Thyroid gland (tissue), 4 donors: Measurements from ENCODE around the gene ATP5ME. TPM values are rescaled to one million over a fixed set of nuclear protein-coding genes. Genes with fewer than 3 reads are reported as not detected.

ENCODE experiments used
- DNase-seq, 2 donors: peaks; one replicate each; pipeline ENCODE4 v3.0.0-alpha.2; 2019
- H3K27ac ChIP-seq, 3 donors: fragments of 200-600 bp; sonication (generic); 1 replicate in 2 of 3; 2 replicates in 1 of 3; pipeline ENCODE4 v1.5.1; 2016 to 2019; ENCODE audit warnings: mild to moderate bottlenecking in 1 of 3, moderate library complexity in 1 of 3
- H3K27me3 ChIP-seq: fragments of 200-600 bp; sonication (generic); one replicate; pipeline ENCODE4 v1.5.1; 2019
- H3K36me3 ChIP-seq, 2 donors: fragments of 200-600 bp; sonication (generic); one replicate each; pipeline ENCODE4 v1.5.1; 2016 to 2019
- H3K4me1 ChIP-seq, 2 donors: fragments of 200-600 bp; sonication (generic); one replicate each; pipeline ENCODE4 v1.5.1; 2017 to 2019
- H3K4me3 ChIP-seq, 3 donors: fragments of 200-600 bp; sonication (generic); replicated peaks in 1 of 3; 1 replicate in 2 of 3; 2 replicates in 1 of 3; pipeline ENCODE4 v1.5.1; 2016; ENCODE audit warnings: mild to moderate bottlenecking in 1 of 3
- H3K9me3 ChIP-seq: fragments of 200-600 bp; sonication (generic); one replicate; pipeline ENCODE4 v1.5.1; 2017
- POLR2A ChIP-seq, 2 donors: fragments of 450-650 bp; IDR thresholded peaks; one replicate each; pipeline ENCODE4 v1.6.1; 2017; ENCODE audit warnings: antibody characterized with exemption in 2 of 2, mild to moderate bottlenecking in 2 of 2, moderate library complexity in 1 of 2
- WGBS, 2 donors: methylation state at CpG; one replicate each; pipeline ENCODE4 v1.1.5; 2017; 5-methylcytosine and 5-hydroxymethylcytosine counted together
- intact Hi-C: fragments of 100-400 bp; cut with DNase I; formaldehyde crosslinking; loops from one replicate; pipeline ENCODE4 v1.15.1; 2023
- total RNA-seq, 4 donors: library from RNA; depleted of rRNA; stranded (reverse); fragments of >200 nt; gene quantifications; one replicate each; pipeline ENCODE4 v1.2.3, GENCODE V29; 2016
- TF ChIP-seq, protein P1 (sequence below), 6 experiments: fragments of 200-600 bp in 3 of 6; fragments of 450-650 bp in 3 of 6; sonication (generic) in 3 of 6; IDR thresholded peaks; one replicate each; pipeline ENCODE4 v1.5.1; 2016 to 2019; ENCODE audit warnings: antibody characterized with exemption in 6 of 6, mild to moderate bottlenecking in 2 of 6, inconsistent platforms in 1 of 6, moderate library complexity in 1 of 6

Gene ATP5ME
- total RNA-seq, 4 donors from 2014 or later = 82.2 to 144 (median 106) TPM

- 64 to 91% methylated on average over 15 to 22 of the region's 23 CpGs for WGBS, 2 donors
- Histone ChIP-seq H3K36me3 (no peaks in the 10 kb centered on the region), H3K4me3 (no peak overlapping the region), H3K27me3 (no peaks in the 10 kb centered on the region), H3K27ac (no peak overlapping the region), H3K4me1 (peaks cover 10 to 32% of the 10 kb centered on the region in 2 donors), H3K9me3 (no peaks in the 10 kb centered on the region)
- TF ChIP-seq, protein P1, sequence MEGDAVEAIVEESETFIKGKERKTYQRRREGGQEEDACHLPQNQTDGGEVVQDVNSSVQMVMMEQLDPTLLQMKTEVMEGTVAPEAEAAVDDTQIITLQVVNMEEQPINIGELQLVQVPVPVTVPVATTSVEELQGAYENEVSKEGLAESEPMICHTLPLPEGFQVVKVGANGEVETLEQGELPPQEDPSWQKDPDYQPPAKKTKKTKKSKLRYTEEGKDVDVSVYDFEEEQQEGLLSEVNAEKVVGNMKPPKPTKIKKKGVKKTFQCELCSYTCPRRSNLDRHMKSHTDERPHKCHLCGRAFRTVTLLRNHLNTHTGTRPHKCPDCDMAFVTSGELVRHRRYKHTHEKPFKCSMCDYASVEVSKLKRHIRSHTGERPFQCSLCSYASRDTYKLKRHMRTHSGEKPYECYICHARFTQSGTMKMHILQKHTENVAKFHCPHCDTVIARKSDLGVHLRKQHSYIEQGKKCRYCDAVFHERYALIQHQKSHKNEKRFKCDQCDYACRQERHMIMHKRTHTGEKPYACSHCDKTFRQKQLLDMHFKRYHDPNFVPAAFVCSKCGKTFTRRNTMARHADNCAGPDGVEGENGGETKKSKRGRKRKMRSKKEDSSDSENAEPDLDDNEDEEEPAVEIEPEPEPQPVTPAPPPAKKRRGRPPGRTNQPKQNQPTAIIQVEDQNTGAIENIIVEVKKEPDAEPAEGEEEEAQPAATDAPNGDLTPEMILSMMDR (IDR thresholded peaks at IDR 0.05) = no peak
- no peak for TF ChIP-seq POLR2A (IDR thresholded peaks at IDR 0.05)
- DNase-seq = no peak
- intact Hi-C loops = no loop called here
Measured at GRCh38 chr4:682490-683172, 8.6 kb upstream of the ATP5ME start.

DNA sequence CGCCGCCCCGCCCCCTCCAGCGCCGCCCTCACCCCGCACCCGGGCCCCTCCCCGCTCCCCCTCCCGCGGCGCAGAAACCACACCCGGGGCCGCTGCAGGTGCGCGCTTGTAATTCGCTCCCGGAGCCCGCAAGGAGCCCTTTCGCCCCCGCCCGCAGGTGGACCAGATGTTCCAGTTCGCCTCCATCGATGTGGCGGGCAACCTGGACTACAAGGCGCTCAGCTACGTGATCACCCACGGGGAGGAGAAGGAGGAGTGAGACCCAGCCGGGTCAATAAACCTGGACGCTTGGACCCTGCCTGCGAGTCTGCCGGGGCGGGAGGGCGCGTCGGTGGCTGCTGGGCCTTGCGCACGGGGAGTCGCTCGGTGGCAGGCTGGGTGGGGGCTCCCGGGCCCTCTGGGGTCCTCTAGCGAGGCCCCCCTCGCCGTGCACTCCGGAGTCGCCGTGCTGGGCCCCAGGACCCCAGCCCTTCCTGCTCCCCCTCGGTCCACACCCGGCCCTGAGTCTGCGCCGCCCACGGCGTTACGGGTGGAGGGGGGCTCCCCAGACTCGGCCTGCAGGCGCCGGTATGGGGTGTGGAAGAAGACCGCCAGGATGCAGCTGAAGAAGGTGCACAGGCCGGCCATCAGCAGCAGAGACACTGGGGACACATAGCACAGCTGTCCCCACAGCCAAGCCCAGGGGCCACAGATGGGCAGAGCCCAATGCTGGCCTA, 7.8 kb upstream of the ATP5ME start:
- Histone ChIP-seq H3K9me3 (no peaks in the 10 kb centered on the region), H3K4me3 (no peak overlapping the region), H3K36me3 (no peaks in the 10 kb centered on the region), H3K27me3 (no peaks in the 10 kb centered on the region), H3K27ac (no peak overlapping the region), H3K4me1 (peaks cover 10 to 27% of the 10 kb centered on the region in 2 donors)
- WGBS, 2 donors = 78 to 89% methylated on average over 13 to 41 of the region's 58 CpGs
- DNase-seq = no peak
- intact Hi-C loops = no loop called here
- TF ChIP-seq POLR2A (IDR thresholded peaks at IDR 0.05) = no peak
- TF ChIP-seq, protein P1 (IDR thresholded peaks at IDR 0.05) = no peak

DNA sequence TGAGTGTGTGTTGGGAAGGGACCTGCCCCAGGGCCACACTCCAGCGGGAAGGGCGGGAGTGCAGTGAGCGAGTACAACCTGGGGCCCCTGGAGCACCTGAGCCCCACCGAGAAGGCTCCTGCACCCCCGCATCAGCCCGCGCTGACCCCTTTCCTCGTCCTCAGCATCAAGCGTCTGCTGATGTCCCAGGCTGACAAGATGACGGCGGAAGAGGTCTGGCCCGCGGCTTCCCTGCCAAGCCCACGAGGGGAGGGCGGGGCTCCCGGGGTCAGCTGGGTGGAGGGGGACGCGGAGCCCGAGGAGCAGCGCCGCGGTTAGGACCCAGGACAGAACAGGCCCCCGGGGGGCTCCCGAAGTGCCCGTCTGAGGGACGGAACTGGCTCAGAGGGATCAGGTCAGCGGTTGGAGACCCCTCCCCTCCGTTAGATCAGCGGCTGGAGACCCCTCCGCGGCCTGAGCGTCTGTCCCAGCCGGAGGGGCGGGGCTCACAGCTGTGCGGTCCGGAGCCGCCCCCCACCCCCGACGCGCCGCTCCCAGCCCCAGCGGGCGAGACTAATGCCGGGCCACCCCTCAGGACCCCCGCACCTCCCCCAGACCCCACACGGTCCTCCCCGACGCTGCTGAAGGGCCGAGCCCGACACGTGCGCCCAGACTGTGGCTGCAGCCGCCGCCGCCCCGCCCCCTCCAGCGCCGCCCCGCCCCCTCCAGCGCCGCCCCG, 7.0 kb upstream of the ATP5ME start:
- Histone ChIP-seq H3K36me3 (no peaks in the 10 kb centered on the region), H3K27me3 (no peaks in the 10 kb centered on the region), H3K9me3 (no peaks in the 10 kb centered on the region), H3K27ac (no peak overlapping the region), H3K4me3 (peak overlapping the region in 1 of 3 donors; percentile 59), H3K4me1 (peaks cover 10 to 23% of the 10 kb centered on the region in 2 donors)
- DNase-seq = peak; percentile 68 to 72
- 7% methylated on average over 7 of the region's 62 CpGs; no CpG with 5 or more reads in 1 of the 2 donors for WGBS, 2 donors
- intact Hi-C loops = no loop called here
- TF ChIP-seq, protein P1 (IDR thresholded peaks at IDR 0.05) = no peak
- TF ChIP-seq POLR2A (IDR thresholded peaks at IDR 0.05) = no peak

DNA sequence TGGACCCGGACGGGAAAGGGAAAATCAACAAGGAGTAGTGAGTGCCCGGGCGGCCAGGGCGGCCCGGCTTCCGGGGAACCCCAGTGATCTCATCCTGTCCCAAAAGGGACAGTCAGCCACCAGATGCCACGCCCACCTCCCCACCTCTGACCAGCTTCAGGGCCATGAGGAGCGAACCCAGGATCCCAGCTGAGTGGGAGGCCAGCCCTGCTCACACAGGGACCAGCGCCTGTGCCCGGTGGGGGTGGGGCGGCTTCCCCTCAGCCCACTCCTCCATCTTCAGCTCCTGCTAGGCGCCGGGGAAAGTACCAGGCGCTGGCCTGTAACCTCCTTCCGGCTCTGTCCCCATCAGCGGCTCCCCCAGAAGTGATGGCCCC, 6.5 kb upstream of the ATP5ME start:
- no peaks in the 10 kb centered on the region for H3K36me3 ChIP-seq
- peaks cover 10 to 25% of the 10 kb centered on the region in 2 donors for H3K4me1 ChIP-seq
- WGBS, 2 donors = 17 to 36% methylated on average over 3 to 15 of the region's 17 CpGs
- TF ChIP-seq, protein P1 (IDR thresholded peaks at IDR 0.05) = no peak
- no peak for TF ChIP-seq POLR2A (IDR thresholded peaks at IDR 0.05)
- no peak for DNase-seq
- H3K4me3 ChIP-seq = peak overlapping the region in 1 of 3 donors; percentile 59
- intact Hi-C loops = no loop called here
- no peaks in the 10 kb centered on the region for H3K27me3 ChIP-seq
- no peaks in the 10 kb centered on the region for H3K9me3 ChIP-seq
- H3K27ac ChIP-seq = no peak overlapping the region
